HEK293T (cell line): ENCODE measurements around the gene CRYZ.

ENCODE experiments used
- CTCF ChIA-PET: fragments of 350-600 bp; formaldehyde crosslinking; extraction: SDS; loops from one replicate; lab custom pipeline; 2021; ENCODE audit warnings: antibody characterized with exemption, inconsistent platforms; lab: Yijun Ruan, JAX
- POLR2A ChIA-PET: fragments of 350-600 bp; formaldehyde crosslinking; extraction: SDS; loops from one replicate; lab custom pipeline; 2020; ENCODE audit warnings: antibody characterized with exemption, inconsistent platforms; lab: Yijun Ruan, JAX
- DNase-seq: peaks from one replicate; pipeline ENCODE4 v3.0.0; 2012; ENCODE audit warnings: mixed read lengths; ENCODE audit errors: extremely low spot score
- ARNT ChIP-seq: fragments of 450-650 bp; IDR thresholded peaks from 2 replicates; pipeline ENCODE4 v1.6.1; 2017; ENCODE audit warnings: mild to moderate bottlenecking
- BHLHE40 ChIP-seq: fragments of 450-650 bp; IDR thresholded peaks from 2 replicates; pipeline ENCODE4 v1.6.1; 2016; ENCODE audit warnings: mild to moderate bottlenecking, moderate library complexity, borderline replicate concordance
- CTBP1 ChIP-seq: fragments of 450-650 bp; IDR thresholded peaks from 2 replicates; pipeline ENCODE4 v1.6.1; 2016; ENCODE audit warnings: borderline replicate concordance
- ELF4 ChIP-seq: fragments of 450-650 bp; IDR thresholded peaks from 2 replicates; pipeline ENCODE4 v1.6.1; 2017; ENCODE audit warnings: antibody characterized with exemption
- FOXA1 ChIP-seq: fragments of 450-650 bp; IDR thresholded peaks from 2 replicates; pipeline ENCODE4 v1.6.1; 2016; ENCODE audit warnings: mild to moderate bottlenecking
- FOXK2 ChIP-seq: fragments of 450-650 bp; IDR thresholded peaks from 2 replicates; pipeline ENCODE4 v1.6.1; 2016; ENCODE audit warnings: mild to moderate bottlenecking
- FOXM1 ChIP-seq: fragments of 450-650 bp; IDR thresholded peaks from 2 replicates; pipeline ENCODE4 v1.6.1; 2017; ENCODE audit warnings: mild to moderate bottlenecking, borderline replicate concordance
- HDGF ChIP-seq: fragments of 450-650 bp; IDR thresholded peaks from 2 replicates; pipeline ENCODE4 v1.6.1; 2017; ENCODE audit warnings: antibody characterized with exemption, borderline replicate concordance
- L3MBTL2 ChIP-seq: fragments of 450-650 bp; conservative IDR thresholded peaks from 2 replicates; pipeline ENCODE4 v1.6.1; 2016; ENCODE audit warnings: mild to moderate bottlenecking
- LEF1 ChIP-seq: fragments of 450-650 bp; IDR thresholded peaks from 2 replicates; pipeline ENCODE4 v1.6.1; 2017; ENCODE audit warnings: mild to moderate bottlenecking, borderline replicate concordance
- NFRKB ChIP-seq: fragments of 450-650 bp; IDR thresholded peaks from 2 replicates; pipeline ENCODE4 v1.6.1; 2016; ENCODE audit warnings: mild to moderate bottlenecking, moderate library complexity
- SP1 ChIP-seq: fragments of 450-650 bp; IDR thresholded peaks from 2 replicates; pipeline ENCODE4 v1.6.1; 2017
- SUZ12 ChIP-seq: fragments of 450-650 bp; IDR thresholded peaks from 2 replicates; pipeline ENCODE4 v1.6.1; 2016; ENCODE audit warnings: mild to moderate bottlenecking
- TARDBP ChIP-seq: fragments of 450-650 bp; IDR thresholded peaks from 2 replicates; pipeline ENCODE4 v1.6.1; 2016
- ZNF384 ChIP-seq: fragments of 450-650 bp; IDR thresholded peaks from 2 replicates; pipeline ENCODE4 v1.6.1; 2016
- TF ChIP-seq, protein P1 (sequence below): fragments of 450-650 bp; IDR thresholded peaks from 2 replicates; pipeline ENCODE4 v1.6.1; 2016

Gene CRYZ

GRCh38 chr1:74716822-74717221, 16.0 kb downstream of the CRYZ start:
- TF ChIP-seq ARNT (no peak), FOXK2 (no peak), CTBP1 (no peak), FOXA1 (no peak), FOXM1 (no peak), TARDBP (no peak), ZNF384 (no peak), LEF1 (no peak), ELF4 (no peak), NFRKB (no peak), BHLHE40 (no peak), HDGF (no peak), SP1 (no peak), L3MBTL2 (no peak)
- POLR2A ChIA-PET = no interaction called here
- DNase-seq = no peak
- CTCF ChIA-PET = no interaction called here

- CTCF ChIA-PET = no interaction called here
These were observed 17.0 kb downstream of the CRYZ start for GRCh38 chr1:74715806-74716205.

DNA sequence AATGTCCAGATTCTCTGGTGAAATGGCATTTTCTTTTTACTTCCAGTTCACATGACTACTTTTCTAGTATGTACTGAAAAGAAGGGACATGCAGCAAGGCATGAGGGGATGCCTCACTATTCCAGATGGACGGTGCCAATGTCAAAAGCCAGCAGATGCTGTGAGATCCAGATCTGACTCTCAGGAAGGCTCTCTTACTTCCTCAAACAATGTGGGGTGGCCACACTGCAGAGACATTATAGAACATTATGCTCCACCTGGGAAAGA, 17.7 kb downstream of the CRYZ start:
- DNase-seq = no peak
- ChIA-PET POLR2A (no interaction called here), CTCF (interaction anchor here (1.0 kb wide), 1 partner anchor 18 kb away, joined by 3 read pairs; the partner anchor contains the start of genes CRYZ and TYW3)
- TF ChIP-seq SP1 (no peak), HDGF (no peak), ELF4 (no peak), TARDBP (no peak), BHLHE40 (no peak), SUZ12 (no peak), LEF1 (no peak), ZNF384 (no peak), L3MBTL2 (no peak), FOXK2 (no peak)
- TF ChIP-seq, protein P1, sequence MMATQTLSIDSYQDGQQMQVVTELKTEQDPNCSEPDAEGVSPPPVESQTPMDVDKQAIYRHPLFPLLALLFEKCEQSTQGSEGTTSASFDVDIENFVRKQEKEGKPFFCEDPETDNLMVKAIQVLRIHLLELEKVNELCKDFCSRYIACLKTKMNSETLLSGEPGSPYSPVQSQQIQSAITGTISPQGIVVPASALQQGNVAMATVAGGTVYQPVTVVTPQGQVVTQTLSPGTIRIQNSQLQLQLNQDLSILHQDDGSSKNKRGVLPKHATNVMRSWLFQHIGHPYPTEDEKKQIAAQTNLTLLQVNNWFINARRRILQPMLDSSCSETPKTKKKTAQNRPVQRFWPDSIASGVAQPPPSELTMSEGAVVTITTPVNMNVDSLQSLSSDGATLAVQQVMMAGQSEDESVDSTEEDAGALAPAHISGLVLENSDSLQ = no peak

More at GRCh38 chr1:74715806-74716205, 17.0 kb downstream of the CRYZ start:
- no peak for DNase-seq
- TF ChIP-seq ZNF384 = no peak
- TF ChIP-seq ARNT = no peak
- TF ChIP-seq BHLHE40 = no peak
- TF ChIP-seq ELF4 = no peak
- no peak for TF ChIP-seq FOXM1
- TF ChIP-seq, protein P1 = no peak
- no peak for TF ChIP-seq FOXK2
- TF ChIP-seq TARDBP = no peak
- TF ChIP-seq CTBP1 = no peak
- no peak for TF ChIP-seq LEF1
- TF ChIP-seq L3MBTL2 = no peak
- no peak for TF ChIP-seq HDGF
- no peak for TF ChIP-seq FOXA1
- TF ChIP-seq SUZ12 = no peak
- no peak for TF ChIP-seq NFRKB
- no peak for TF ChIP-seq SP1
- POLR2A ChIA-PET = no interaction called here

GRCh38 chr1:74714429-74715235, 18.2 kb downstream of the CRYZ start:
- no peak for DNase-seq
- POLR2A ChIA-PET = no interaction called here
- no peak for TF ChIP-seq HDGF
- no peak for TF ChIP-seq ARNT
- TF ChIP-seq SUZ12 = no peak
- no peak for TF ChIP-seq ELF4
- no peak for TF ChIP-seq L3MBTL2
- TF ChIP-seq LEF1 = no peak
- TF ChIP-seq FOXA1 = no peak
- no peak for TF ChIP-seq BHLHE40
- no peak for TF ChIP-seq FOXK2
- TF ChIP-seq TARDBP = no peak
- no peak for TF ChIP-seq ZNF384
- TF ChIP-seq NFRKB = no peak
- TF ChIP-seq, protein P1 = no peak
- no peak for TF ChIP-seq SP1
- no peak for TF ChIP-seq CTBP1
- CTCF ChIA-PET = interaction anchor here (1.0 kb wide), 1 partner anchor 18 kb away, joined by 3 read pairs; the partner anchor contains the start of genes CRYZ and TYW3

DNA sequence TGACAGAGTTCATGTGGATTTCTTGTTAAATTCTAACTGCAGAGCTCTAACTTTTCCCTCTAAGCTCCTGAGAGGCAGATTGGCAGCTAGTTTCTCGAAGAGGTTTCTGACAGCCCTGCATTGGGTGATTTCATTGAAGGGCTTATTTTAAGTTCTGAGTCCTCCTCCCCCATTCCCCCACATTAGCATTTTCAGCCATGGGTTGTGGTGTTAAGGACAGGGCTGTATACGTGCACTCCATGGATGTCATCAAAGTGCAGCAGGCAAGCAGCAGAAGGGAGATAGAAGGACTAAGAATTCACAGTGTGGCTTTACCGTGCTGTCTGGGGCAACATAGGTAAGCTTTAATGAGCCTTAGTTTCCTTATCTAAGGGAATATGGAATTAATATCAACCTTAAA, 19.0 kb downstream of the CRYZ start:
- DNase-seq = no peak
- no peak for TF ChIP-seq ELF4
- TF ChIP-seq, protein P1 = no peak
- TF ChIP-seq L3MBTL2 = no peak
- no peak for TF ChIP-seq ZNF384
- TF ChIP-seq FOXA1 = no peak
- no peak for TF ChIP-seq ARNT
- TF ChIP-seq FOXK2 = no peak
- TF ChIP-seq NFRKB = no peak
- TF ChIP-seq CTBP1 = no peak
- POLR2A ChIA-PET = no interaction called here
- CTCF ChIA-PET = no interaction called here
